Nephron progenitor cell (in vitro differentiated cells): ENCODE data around the gene GPSM1.

ENCODE experiments used
- DNase-seq: peaks from one replicate; pipeline ENCODE4 v3.0.0; 2021
- H3K27ac Mint-ChIP-seq: 2 replicates; pipeline ENCODE4 v1.8.0; 2021; ENCODE audit warnings: mild to moderate bottlenecking, moderate library complexity, mixed read lengths
- H3K27me3 Mint-ChIP-seq: 2 replicates; pipeline ENCODE4 v1.8.0; 2021; ENCODE audit warnings: mild to moderate bottlenecking, low read depth, mixed read lengths; ENCODE audit not compliant: poor library complexity
- H3K36me3 Mint-ChIP-seq: 2 replicates; pipeline ENCODE4 v1.8.0; 2021; ENCODE audit warnings: low read depth, mixed read lengths
- H3K4me1 Mint-ChIP-seq: 2 replicates; pipeline ENCODE4 v1.8.0; 2021; ENCODE audit warnings: mixed read lengths
- H3K4me3 Mint-ChIP-seq: 2 replicates; pipeline ENCODE4 v1.8.0; 2021; ENCODE audit warnings: mild to moderate bottlenecking, moderate library complexity, mixed read lengths
- H3K9me3 Mint-ChIP-seq: 2 replicates; pipeline ENCODE4 v1.8.0; 2021; ENCODE audit warnings: mild to moderate bottlenecking, moderate library complexity, mixed read lengths
- TF ChIP-seq, protein P1 (sequence below): fragments of 200-600 bp; sonication (generic); IDR thresholded peaks from 2 replicates; pipeline ENCODE4 v1.5.0; 2021; ENCODE audit warnings: antibody characterized with exemption

Gene GPSM1

DNA sequence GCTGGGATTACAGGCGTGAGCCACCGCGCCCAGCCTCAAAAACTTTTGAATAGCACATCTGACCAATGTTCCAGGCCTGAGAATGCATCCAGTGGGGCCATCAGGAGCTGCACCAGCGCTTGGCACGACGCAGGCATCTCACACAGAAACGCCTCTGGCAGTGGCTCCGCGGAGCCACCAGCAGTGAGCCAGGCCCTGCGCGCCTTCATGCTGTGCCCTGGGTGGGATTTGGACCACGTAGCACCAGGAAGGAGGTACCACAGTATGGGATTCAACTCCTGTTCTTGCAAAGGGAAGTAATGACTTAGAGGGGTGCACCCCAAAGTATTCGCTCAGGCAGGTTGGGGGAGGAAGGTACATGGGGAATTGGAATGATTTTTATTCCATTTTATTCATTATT, 26.5 kb upstream of the GPSM1 start:
- no peaks in the 10 kb centered on the region for H3K36me3 Mint-ChIP-seq
- H3K27ac Mint-ChIP-seq = no peak overlapping the region
- TF ChIP-seq, protein P1, sequence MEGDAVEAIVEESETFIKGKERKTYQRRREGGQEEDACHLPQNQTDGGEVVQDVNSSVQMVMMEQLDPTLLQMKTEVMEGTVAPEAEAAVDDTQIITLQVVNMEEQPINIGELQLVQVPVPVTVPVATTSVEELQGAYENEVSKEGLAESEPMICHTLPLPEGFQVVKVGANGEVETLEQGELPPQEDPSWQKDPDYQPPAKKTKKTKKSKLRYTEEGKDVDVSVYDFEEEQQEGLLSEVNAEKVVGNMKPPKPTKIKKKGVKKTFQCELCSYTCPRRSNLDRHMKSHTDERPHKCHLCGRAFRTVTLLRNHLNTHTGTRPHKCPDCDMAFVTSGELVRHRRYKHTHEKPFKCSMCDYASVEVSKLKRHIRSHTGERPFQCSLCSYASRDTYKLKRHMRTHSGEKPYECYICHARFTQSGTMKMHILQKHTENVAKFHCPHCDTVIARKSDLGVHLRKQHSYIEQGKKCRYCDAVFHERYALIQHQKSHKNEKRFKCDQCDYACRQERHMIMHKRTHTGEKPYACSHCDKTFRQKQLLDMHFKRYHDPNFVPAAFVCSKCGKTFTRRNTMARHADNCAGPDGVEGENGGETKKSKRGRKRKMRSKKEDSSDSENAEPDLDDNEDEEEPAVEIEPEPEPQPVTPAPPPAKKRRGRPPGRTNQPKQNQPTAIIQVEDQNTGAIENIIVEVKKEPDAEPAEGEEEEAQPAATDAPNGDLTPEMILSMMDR = no peak

DNA sequence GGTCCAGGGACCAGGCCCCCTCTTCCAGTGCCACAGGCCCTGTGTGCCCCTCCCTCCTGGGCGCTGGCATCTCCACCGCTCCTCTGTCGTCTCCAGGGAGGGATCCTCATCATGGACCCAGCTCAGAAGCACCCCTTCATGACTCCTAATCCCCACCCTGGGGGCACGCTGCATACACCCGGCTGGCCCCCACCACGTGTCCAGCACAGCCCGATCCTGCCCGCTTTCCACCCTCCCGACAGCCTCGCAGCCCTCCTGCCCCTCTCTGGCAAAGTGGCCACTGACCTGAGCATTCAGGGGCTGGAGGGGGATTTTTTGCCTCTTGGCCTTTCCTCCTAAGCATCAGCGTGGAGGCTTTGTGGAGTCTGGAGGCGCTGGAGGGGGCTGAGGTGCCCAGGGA, 24.8 kb upstream of the GPSM1 start:
- H3K9me3 Mint-ChIP-seq = no peaks in the 10 kb centered on the region
- peaks cover 9% of the 10 kb centered on the region for H3K4me1 Mint-ChIP-seq
- peaks cover 39% of the 10 kb centered on the region for H3K27me3 Mint-ChIP-seq
- H3K27ac Mint-ChIP-seq = no peak overlapping the region
- TF ChIP-seq, protein P1 = no peak
- no peak for DNase-seq
- H3K36me3 Mint-ChIP-seq = no peaks in the 10 kb centered on the region
- no peak overlapping the region for H3K4me3 Mint-ChIP-seq

More for the DNA sequence above, 26.5 kb upstream of the GPSM1 start:
- no peaks in the 10 kb centered on the region for H3K9me3 Mint-ChIP-seq
- peaks cover 52% of the 10 kb centered on the region for H3K27me3 Mint-ChIP-seq
- DNase-seq = no peak
- no peak overlapping the region for H3K4me3 Mint-ChIP-seq
- H3K4me1 Mint-ChIP-seq = peaks cover 12% of the 10 kb centered on the region

DNA sequence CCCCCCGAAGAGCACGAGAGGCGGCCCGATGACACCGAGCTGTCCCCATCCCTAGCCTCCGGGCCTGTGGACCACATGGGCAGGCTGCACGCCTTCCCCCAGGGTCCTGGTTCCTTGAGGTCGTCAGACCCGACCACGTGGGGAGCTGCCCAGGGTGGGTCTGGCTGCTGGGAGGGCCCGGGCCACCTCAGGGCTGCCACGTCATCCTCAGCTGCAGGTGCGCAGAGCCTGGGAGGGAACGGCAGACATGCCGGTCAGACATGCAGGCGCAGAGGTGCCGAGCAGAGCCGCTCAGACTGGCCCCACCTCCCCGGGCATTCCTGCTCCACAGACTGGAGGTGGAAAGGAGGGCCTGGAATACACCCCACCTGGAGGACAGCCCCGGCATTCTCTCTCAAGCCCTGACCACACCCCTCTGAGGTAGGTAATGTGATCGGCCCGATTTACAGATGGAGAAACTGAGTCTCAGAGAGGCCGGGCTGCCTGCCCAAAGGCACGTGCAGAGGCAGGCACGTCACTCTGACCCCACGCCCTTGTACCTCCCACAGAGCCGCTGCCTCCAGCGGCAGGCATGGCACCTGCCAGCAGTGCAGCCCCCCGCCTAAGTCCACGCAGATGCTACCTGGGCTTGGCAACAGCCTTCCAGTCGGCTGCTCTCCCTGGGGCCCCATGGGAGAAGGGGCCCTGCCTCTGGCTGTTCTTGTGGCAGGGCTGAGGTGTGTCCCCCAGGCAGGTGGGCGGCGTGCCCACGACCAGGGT, 24.1 kb upstream of the GPSM1 start:
- H3K4me1 Mint-ChIP-seq = peaks cover 6% of the 10 kb centered on the region
- DNase-seq = no peak
- no peaks in the 10 kb centered on the region for H3K9me3 Mint-ChIP-seq
- TF ChIP-seq, protein P1 = no peak
- no peak overlapping the region for H3K4me3 Mint-ChIP-seq
- no peak overlapping the region for H3K27ac Mint-ChIP-seq
- peaks cover 32% of the 10 kb centered on the region for H3K27me3 Mint-ChIP-seq
- no peaks in the 10 kb centered on the region for H3K36me3 Mint-ChIP-seq

DNA sequence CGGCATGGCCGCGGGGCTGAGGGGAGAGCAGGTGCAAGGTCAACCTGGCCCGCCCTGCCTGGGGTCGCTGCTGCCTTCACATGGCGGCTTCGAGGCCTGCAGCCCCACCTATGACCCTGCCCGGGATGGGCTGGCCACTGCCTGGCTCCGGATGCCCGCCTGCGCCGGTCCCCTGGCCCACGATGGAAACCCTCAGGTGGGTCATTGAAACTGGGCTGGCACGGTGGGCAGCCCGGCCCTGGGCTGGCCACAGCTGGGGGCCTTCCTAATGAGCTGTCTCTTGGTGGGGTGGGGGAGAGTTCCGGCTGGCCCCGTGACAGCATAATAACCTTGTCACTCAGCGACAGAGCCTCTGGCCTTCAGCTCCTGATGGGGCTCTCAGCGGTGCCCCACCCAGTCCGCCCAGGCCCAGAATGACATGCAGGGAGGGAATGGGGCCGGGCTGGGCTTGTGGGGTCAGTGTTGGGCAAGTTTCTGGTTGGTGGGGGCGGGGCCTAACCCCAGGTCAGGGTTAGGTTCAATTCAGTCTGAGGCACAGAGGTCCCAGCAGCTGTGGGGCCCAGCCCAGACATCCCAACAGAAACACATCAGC, 23.4 kb upstream of the GPSM1 start, which contains the start of gene CCDC187:
TSS of gene CCDC187 (minus strand) at position 270 of the 592 bp plus-strand sequence. CDS start at position 6, 264 bp downstream.
- no peak for DNase-seq
- Mint-ChIP-seq H3K9me3 (no peaks in the 10 kb centered on the region), H3K36me3 (no peaks in the 10 kb centered on the region), H3K4me1 (no peaks in the 10 kb centered on the region), H3K27me3 (peaks cover 26% of the 10 kb centered on the region), H3K27ac (no peak within 1 kb of the TSS), H3K4me3 (no peak within 1 kb of the TSS)
- TF ChIP-seq, protein P1 = no peak

DNA sequence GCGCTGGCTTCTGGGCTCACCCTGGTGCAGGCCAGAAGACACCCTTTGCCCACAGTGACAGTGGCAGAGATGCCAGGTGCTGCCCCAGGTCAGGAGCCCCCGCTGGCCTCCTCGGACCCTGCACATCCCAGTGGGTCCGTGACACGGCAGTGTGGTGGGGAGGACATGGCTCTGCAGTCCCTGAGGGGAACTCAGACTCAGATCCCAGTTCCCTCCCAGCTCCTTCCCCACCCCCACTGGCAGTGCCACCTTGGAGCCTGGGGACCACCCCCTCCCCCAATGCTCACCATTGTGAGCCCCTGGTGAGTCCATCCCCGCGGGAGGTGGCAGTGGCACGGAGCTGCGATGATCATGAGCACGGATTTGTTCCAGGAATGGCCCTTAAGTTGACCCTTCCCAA, 22.9 kb upstream of the GPSM1 start:
- Mint-ChIP-seq H3K36me3 (no peaks in the 10 kb centered on the region), H3K27me3 (peaks cover 24% of the 10 kb centered on the region), H3K4me3 (no peak overlapping the region), H3K4me1 (no peaks in the 10 kb centered on the region), H3K27ac (no peak overlapping the region), H3K9me3 (no peaks in the 10 kb centered on the region)
- TF ChIP-seq, protein P1 = no peak
- no peak for DNase-seq
